Effector memory CD4-positive, alpha-beta T cell (primary cell): ENCODE measurements around the gene RRBP1.

ENCODE experiments used
- DNase-seq, 3 donors: peaks; one replicate each; pipeline ENCODE4 v3.0.0-alpha.2; 2020
- H3K27ac ChIP-seq: 2 replicates; pipeline ENCODE4 v1.7.0; 2013; ENCODE audit warnings: mild to moderate bottlenecking, low read length, moderate library complexity; ENCODE audit not compliant: insufficient read depth, poor library complexity, severe bottlenecking
- H3K27me3 ChIP-seq: replicated peaks from 2 replicates; pipeline ENCODE4 v1.7.0; 2013; ENCODE audit warnings: mild to moderate bottlenecking, low read length; ENCODE audit not compliant: insufficient read depth, control insufficient read depth, poor library complexity, severe bottlenecking
- H3K36me3 ChIP-seq: 2 replicates; pipeline ENCODE4 v1.7.0; 2013; ENCODE audit warnings: mild to moderate bottlenecking, low read length, moderate library complexity; ENCODE audit not compliant: control insufficient read depth, insufficient read depth
- H3K4me1 ChIP-seq: 2 replicates; pipeline ENCODE4 v1.7.0; 2013; ENCODE audit warnings: low read length, mild to moderate bottlenecking; ENCODE audit not compliant: control insufficient read depth, insufficient read depth, poor library complexity, severe bottlenecking
- H3K4me3 ChIP-seq: 2 replicates; pipeline ENCODE4 v1.7.0; 2013; ENCODE audit warnings: low read length, low read depth, mild to moderate bottlenecking; ENCODE audit not compliant: insufficient read depth, poor library complexity, severe bottlenecking
- H3K9me3 ChIP-seq: 2 replicates; pipeline ENCODE4 v1.7.0; 2013; ENCODE audit warnings: mild to moderate bottlenecking, low read length, moderate library complexity; ENCODE audit not compliant: control insufficient read depth

Gene RRBP1

DNA sequence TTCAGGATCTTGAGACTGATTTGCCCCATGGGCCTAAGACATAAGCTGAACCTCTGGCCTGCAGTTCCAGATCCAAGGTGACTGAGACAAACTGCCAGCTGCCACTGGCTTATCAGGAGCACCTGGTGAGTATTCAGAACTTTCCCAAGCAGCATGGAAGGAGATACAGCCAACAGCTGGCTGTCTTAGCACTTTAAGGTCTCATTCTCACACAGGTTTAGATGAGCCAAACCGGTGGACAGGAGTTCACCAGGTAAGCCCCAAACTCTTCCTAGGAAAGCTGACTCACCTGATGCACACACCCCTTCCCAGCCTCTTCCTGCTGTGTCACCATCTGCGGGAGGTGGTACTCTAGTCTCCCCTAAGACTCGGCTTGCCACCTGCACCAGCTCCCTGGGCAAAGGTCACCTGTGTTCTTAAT lies 17.9 kb upstream of the RRBP1 start, which contains the start of gene BANF2:
BANF2 (plus strand) TSS at position 36 of the 421 bp plus-strand sequence. CDS start 25,060 bp downstream, outside the sequence.
- no peak for DNase-seq
- Histone ChIP-seq H3K36me3 (no peaks in the 10 kb centered on the region), H3K4me1 (no peaks in the 10 kb centered on the region), H3K27me3 (no peaks in the 10 kb centered on the region), H3K4me3 (no peak within 1 kb of the TSS), H3K9me3 (no peaks in the 10 kb centered on the region), H3K27ac (no peak within 1 kb of the TSS)

DNA sequence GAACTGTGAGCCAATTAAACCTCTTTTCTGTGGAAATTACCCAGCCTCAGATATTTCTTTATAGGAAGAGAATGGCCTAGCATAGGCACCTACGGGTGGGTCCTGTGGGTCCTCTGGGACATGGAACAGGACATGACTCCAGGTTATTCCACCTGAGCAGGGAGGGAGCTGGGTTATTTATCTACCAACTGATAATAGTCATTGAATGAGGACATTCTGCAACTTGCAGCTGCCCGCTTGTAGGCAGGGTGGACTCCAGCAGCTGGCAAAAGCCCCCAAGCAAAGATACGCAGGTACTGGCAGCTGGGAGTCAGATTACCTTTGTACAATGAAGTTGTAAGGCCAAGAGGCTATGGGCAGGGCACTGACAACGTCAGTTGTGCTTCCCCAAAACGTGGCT lies 16.3 kb upstream of the RRBP1 start:
- no peak overlapping the region for H3K27ac ChIP-seq
- no peaks in the 10 kb centered on the region for H3K9me3 ChIP-seq
- DNase-seq: no peak
- no peaks in the 10 kb centered on the region for H3K36me3 ChIP-seq
- no peaks in the 10 kb centered on the region for H3K4me1 ChIP-seq
- no peak overlapping the region for H3K4me3 ChIP-seq
- no peaks in the 10 kb centered on the region for H3K27me3 ChIP-seq

DNA sequence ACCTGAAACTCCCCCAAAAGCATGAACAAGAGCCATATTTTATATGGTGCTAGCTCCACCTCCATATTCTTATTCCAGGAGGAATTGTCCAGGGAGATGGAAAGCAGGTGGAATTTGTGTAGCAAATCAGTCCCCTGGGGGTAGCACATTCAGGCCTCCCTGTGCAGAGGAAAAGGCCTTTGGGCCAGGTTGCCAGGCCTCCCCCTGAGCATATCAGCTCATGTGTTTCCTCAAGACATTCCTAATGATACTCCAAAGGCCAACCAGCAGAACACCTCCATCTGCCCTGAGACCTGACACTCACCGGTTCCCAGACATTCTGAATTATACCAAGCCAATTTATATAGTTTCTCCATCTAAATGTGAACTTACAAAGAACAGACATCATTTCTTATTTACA lies 15.1 kb upstream of the RRBP1 start:
- H3K4me1 ChIP-seq: no peaks in the 10 kb centered on the region

DNA sequence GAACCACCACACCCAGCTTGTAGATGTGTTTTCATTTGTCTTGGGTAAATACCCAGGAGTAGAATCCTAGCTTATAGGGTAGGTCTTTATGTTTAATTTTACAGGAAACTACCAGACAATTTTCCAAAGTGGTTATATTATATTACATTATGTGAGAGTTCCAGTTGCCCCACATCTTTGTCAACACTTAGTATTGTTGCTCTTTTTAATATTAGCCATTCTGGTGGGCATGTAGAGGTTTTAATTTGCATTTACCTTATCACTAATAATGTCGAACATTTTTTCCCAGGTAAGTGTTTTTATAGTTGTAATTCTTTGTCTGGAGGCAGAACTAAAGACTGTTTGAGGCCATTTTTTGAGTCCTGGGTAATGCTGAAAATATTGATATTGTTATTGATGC lies 14.2 kb upstream of the RRBP1 start:
- Histone ChIP-seq H3K4me3 (no peak overlapping the region), H3K4me1 (no peaks in the 10 kb centered on the region), H3K27ac (no peak overlapping the region), H3K9me3 (no peaks in the 10 kb centered on the region), H3K36me3 (no peaks in the 10 kb centered on the region), H3K27me3 (no peaks in the 10 kb centered on the region)
- DNase-seq: no peak

More for the DNA sequence above, 15.1 kb upstream of the RRBP1 start:
- no peak for DNase-seq
- Histone ChIP-seq H3K9me3 (no peaks in the 10 kb centered on the region), H3K4me3 (no peak overlapping the region), H3K27me3 (no peaks in the 10 kb centered on the region), H3K27ac (no peak overlapping the region), H3K36me3 (no peaks in the 10 kb centered on the region)

DNA sequence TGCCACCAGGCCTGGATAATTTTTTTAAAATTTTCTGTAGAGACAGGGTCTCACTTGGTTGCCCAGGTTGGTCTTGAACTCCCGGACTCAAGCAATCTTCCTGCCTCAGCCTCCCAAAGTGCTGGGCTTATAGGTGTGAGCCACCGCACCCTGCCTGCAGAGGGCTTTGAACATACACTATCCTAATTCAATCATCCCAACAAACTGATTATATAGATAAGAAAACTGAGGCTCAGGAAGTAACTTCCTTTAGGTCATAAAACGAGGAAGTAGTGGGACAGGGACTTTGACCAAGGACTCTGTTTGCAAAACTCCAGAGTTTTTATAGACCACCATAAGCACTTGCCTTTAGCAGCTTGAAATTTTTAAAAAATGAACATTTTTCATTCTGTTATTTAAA lies 12.7 kb upstream of the RRBP1 start:
- Histone ChIP-seq H3K4me3 (no peak overlapping the region), H3K4me1 (no peaks in the 10 kb centered on the region), H3K9me3 (no peaks in the 10 kb centered on the region), H3K27me3 (no peaks in the 10 kb centered on the region), H3K36me3 (no peaks in the 10 kb centered on the region), H3K27ac (no peak overlapping the region)
- DNase-seq: no peak

DNA sequence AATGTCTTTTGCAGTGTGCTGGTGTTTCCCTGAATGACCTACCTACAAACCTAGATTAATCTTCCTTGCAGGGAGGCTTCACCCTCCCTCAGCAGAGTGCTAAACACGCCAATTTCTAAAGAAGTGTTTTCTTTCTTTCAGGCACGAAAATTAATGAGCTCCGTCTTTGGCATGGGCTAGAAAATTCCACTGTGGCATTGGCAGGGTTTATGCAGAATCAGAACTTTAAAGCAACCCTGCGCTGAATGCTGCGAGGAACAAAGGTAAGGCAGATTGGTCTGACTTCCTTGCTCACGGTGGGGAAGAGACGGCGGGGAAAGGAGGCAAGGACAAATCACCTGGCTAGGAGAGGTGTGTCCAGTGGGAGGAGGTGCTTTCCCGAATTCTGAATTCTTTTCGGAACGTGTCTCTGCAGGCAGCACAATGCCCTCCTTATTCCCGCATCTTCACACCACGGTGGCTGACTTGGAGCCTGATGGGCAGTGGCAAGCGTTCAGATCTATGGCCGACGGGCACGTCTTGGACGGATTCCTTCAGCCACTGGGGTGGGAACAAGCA lies 11.5 kb upstream of the RRBP1 start:
- Histone ChIP-seq H3K36me3 (no peaks in the 10 kb centered on the region), H3K9me3 (no peaks in the 10 kb centered on the region), H3K4me3 (no peak overlapping the region), H3K27ac (no peak overlapping the region), H3K27me3 (no peaks in the 10 kb centered on the region), H3K4me1 (no peaks in the 10 kb centered on the region)
- no peak for DNase-seq

DNA sequence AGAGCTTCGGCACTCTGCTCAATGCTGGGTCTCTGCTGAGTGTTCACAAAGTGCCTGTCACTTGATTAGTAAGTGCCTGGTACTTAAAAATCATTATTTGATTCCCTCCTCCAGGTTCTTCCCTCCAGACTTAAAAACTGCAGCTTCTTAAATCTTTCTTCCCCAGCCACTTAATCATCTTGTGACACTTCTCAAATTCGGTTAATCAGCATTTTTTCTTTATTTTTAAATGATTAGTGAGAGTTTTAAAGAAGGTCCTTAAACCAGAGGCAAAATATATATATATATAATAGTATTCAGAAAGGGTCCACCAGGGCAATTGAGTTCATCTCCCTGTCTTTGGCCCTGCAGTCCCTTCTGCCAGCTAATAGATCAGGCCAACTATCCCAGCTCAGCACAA lies 9.7 kb upstream of the RRBP1 start:
- Histone ChIP-seq H3K36me3 (no peaks in the 10 kb centered on the region), H3K4me3 (no peak overlapping the region), H3K27ac (no peak overlapping the region), H3K9me3 (peaks cover 2% of the 10 kb centered on the region), H3K27me3 (peaks cover 5% of the 10 kb centered on the region), H3K4me1 (no peaks in the 10 kb centered on the region)
- DNase-seq: no peak

DNA sequence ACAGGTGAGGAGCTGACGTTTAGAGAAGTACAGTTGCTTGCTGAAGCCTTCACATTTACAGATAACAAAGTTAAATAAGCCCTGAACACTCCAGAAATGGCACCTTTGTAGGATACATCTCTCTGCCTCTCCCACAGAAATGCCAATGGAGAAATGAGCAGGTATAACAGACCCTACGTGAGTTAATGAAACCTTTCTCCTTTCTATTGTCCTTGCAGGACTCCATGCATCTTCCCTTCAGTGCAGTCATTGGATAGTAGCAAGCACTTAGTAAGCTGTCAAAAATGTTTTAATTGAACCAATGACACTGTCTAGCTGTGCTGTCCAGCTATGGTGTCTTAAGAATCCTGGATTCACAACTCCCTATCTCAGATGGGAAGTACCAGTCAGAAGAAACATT lies 8.1 kb upstream of the RRBP1 start:
- H3K27me3 ChIP-seq: peaks cover 5% of the 10 kb centered on the region
- H3K36me3 ChIP-seq: no peaks in the 10 kb centered on the region
- no peak overlapping the region for H3K27ac ChIP-seq
- H3K9me3 ChIP-seq: peaks cover 4% of the 10 kb centered on the region
- H3K4me1 ChIP-seq: no peaks in the 10 kb centered on the region
- no peak for DNase-seq
- no peak overlapping the region for H3K4me3 ChIP-seq

DNA sequence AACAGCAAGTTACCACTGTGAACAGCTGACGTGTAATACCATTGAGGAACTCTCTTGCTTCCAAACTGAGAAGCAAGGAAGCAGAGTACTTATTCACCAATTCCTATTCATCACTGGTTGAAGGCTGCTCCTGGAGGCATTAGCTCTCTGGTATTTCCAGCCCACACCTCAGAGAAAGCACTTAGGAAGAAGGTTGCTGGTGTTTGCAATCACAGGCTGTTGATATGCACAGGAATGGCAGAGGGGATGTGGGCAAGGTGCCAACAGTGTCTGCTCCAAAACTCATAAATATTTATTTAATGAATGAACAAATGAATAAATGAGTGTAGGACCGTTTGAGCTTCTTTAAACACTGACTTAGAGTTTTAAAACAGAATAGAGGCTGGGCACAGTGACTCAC lies 6.9 kb upstream of the RRBP1 start:
- DNase-seq: no peak
- no peak overlapping the region for H3K4me3 ChIP-seq
- H3K4me1 ChIP-seq: no peaks in the 10 kb centered on the region
- H3K27me3 ChIP-seq: peaks cover 5% of the 10 kb centered on the region
- H3K36me3 ChIP-seq: no peaks in the 10 kb centered on the region
- H3K9me3 ChIP-seq: peaks cover 4% of the 10 kb centered on the region
- H3K27ac ChIP-seq: no peak overlapping the region

DNA sequence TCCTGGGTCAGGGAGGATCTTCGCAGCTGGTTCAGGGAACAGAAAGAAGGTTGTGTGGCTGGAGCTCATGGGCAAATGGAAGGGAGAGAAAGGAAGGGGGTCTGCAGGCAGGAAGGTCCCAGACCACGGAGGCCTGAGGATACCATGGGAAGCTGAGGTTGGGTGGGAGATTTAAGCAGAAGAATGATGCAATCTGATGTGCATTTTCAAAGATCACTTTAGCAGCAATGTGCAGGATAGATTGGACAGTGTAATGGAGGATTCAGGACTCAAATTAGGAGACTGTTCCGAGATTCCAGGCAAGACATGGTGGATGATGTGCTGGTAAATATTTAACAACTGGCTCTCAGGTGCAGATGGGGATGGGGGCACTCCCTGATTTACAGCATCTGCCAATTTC lies 5.8 kb upstream of the RRBP1 start:
- H3K36me3 ChIP-seq: no peaks in the 10 kb centered on the region
- H3K4me1 ChIP-seq: peaks cover 4% of the 10 kb centered on the region
- no peak overlapping the region for H3K4me3 ChIP-seq
- peaks cover 5% of the 10 kb centered on the region for H3K27me3 ChIP-seq
- H3K27ac ChIP-seq: no peak overlapping the region
- peaks cover 4% of the 10 kb centered on the region for H3K9me3 ChIP-seq
- DNase-seq: no peak
